ENCODE data around the gene SPIRE1. TPM values are rescaled to one million over a fixed set of nuclear protein-coding genes. Genes with fewer than 3 reads are reported as not detected.
A peak's percentile ranks its signal among the peaks of the same experiment; 100 is the strongest.
"Not testable (repeated sequence)": the region's sequence is repeated elsewhere in the genome, so short reads cannot be mapped to it uniquely, and the experiment has no call there.

SPIRE1 gene
- total RNA-seq, 1 donor from 2014 or later: 21.6 TPM

GRCh38 chr18:12599966-12600365, 57.9 kb downstream of the SPIRE1 start:
- ATAC-seq (no peak), DNase-seq (ENCODE audit: low spot score) (no peak)

- DNase-seq (ENCODE audit: low spot score) (no peak), ATAC-seq (peak; percentile 58)
Observed at GRCh38 chr18:12599543-12599942, 58.4 kb downstream of the SPIRE1 start.

- ATAC-seq (no peak), DNase-seq (ENCODE audit: low spot score) (no peak)
Observed at GRCh38 chr18:12598181-12598930, 59.6 kb downstream of the SPIRE1 start.

GRCh38 chr18:12597760-12598159, 60.1 kb downstream of the SPIRE1 start:
- DNase-seq (ENCODE audit: low spot score) (no peak), ATAC-seq (peak; percentile 80)

GRCh38 chr18:12595571-12596255, 62.2 kb downstream of the SPIRE1 start:
- DNase-seq (ENCODE audit: low spot score) (no peak), ATAC-seq (no peak)

GRCh38 chr18:12593866-12594265, 64.0 kb downstream of the SPIRE1 start:
- ATAC-seq (no peak), DNase-seq (ENCODE audit: low spot score) (no peak)

- no peak for DNase-seq (ENCODE audit: low spot score)
- no peak for ATAC-seq
Observed at GRCh38 chr18:12592597-12593127, 65.2 kb downstream of the SPIRE1 start.

GRCh38 chr18:12589448-12589847, 68.5 kb downstream of the SPIRE1 start:
- DNase-seq (ENCODE audit: low spot score): no peak
- ATAC-seq: peak; percentile 89

GRCh38 chr18:12586956-12587355, 71.0 kb downstream of the SPIRE1 start:
- DNase-seq (ENCODE audit: low spot score): no peak
- ATAC-seq: no peak

- DNase-seq (ENCODE audit: low spot score) (no peak), ATAC-seq (no peak)
Observed at GRCh38 chr18:12585218-12585617, 72.7 kb downstream of the SPIRE1 start.

GRCh38 chr18:12580630-12581342, 77.1 kb downstream of the SPIRE1 start:
- no peak for DNase-seq (ENCODE audit: low spot score)
- ATAC-seq: no peak

GRCh38 chr18:12579775-12580174, 78.1 kb downstream of the SPIRE1 start:
- ATAC-seq (no peak), DNase-seq (ENCODE audit: low spot score) (no peak)

- DNase-seq (ENCODE audit: low spot score) (no peak), ATAC-seq (no peak)
Observed at GRCh38 chr18:12577848-12578247, 80.1 kb downstream of the SPIRE1 start.

GRCh38 chr18:12574494-12575185, 83.3 kb downstream of the SPIRE1 start:
- no peak for DNase-seq (ENCODE audit: low spot score)
- ATAC-seq: peak; percentile 86

GRCh38 chr18:12571630-12572029, 86.3 kb downstream of the SPIRE1 start:
- ATAC-seq (no peak), DNase-seq (ENCODE audit: low spot score) (no peak)

GRCh38 chr18:12569791-12570190, 88.1 kb downstream of the SPIRE1 start:
- no peak for DNase-seq (ENCODE audit: low spot score)
- peak; percentile 66 for ATAC-seq

- DNase-seq (ENCODE audit: low spot score): no peak
- ATAC-seq: no peak
Observed at GRCh38 chr18:12567849-12568248, 90.1 kb downstream of the SPIRE1 start.

- no peak for DNase-seq (ENCODE audit: low spot score)
- no peak for ATAC-seq
Observed at GRCh38 chr18:12564861-12565260, 93.0 kb downstream of the SPIRE1 start.

- ATAC-seq: peak; percentile 90
Observed at GRCh38 chr18:12564378-12564777, 93.5 kb downstream of the SPIRE1 start.

GRCh38 chr18:12560600-12560999, 97.3 kb downstream of the SPIRE1 start:
- ATAC-seq; DNase-seq (ENCODE audit: low spot score): not testable (repeated sequence)

More at GRCh38 chr18:12564378-12564777, 93.5 kb downstream of the SPIRE1 start:
- no peak for DNase-seq (ENCODE audit: low spot score)

- ATAC-seq (no peak), DNase-seq (ENCODE audit: low spot score) (no peak)
Observed at GRCh38 chr18:12559319-12559718, 98.6 kb downstream of the SPIRE1 start.
